Measurements from ENCODE around the gene PER2.

DNA sequence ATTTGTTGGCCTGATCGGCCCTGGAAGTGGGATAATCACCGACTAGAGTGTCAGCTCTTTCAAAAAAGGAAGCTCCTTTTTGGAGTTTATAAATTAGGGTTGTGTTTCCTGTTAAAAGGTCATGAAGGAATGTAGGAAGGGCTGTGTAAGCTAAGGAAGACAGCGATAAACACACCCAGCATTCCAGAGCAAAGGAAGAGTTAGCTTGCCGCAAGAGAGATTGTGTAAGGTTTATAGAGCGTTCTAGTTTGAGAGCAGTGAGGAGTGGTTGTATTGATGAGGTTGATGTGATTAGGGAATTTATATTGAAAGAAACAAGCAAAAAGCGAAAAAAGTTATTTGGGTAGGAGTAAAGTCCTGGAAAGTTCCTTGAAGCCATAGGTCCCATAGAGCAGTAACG lies 81.4 kb downstream of the PER2 start:
- TF ChIP-seq, protein P1, sequence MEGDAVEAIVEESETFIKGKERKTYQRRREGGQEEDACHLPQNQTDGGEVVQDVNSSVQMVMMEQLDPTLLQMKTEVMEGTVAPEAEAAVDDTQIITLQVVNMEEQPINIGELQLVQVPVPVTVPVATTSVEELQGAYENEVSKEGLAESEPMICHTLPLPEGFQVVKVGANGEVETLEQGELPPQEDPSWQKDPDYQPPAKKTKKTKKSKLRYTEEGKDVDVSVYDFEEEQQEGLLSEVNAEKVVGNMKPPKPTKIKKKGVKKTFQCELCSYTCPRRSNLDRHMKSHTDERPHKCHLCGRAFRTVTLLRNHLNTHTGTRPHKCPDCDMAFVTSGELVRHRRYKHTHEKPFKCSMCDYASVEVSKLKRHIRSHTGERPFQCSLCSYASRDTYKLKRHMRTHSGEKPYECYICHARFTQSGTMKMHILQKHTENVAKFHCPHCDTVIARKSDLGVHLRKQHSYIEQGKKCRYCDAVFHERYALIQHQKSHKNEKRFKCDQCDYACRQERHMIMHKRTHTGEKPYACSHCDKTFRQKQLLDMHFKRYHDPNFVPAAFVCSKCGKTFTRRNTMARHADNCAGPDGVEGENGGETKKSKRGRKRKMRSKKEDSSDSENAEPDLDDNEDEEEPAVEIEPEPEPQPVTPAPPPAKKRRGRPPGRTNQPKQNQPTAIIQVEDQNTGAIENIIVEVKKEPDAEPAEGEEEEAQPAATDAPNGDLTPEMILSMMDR (IDR thresholded peaks at IDR 0.05): no peak
- TF ChIP-seq POLR2A (IDR thresholded peaks at IDR 0.05): no peak
